Stimulated activated CD8-positive, alpha-beta memory T cell treated with anti-CD3 and anti-CD28 coated beads, Interleukin-4, amount 100 ng/mL, for 24 hours (primary cell): Measurements from ENCODE around the gene KIAA1671.

ENCODE experiments used
- DNase-seq: peaks from one replicate; pipeline ENCODE4 v3.0.0-alpha.2; 2020; ENCODE audit warnings: low read depth

Gene KIAA1671

GRCh38 chr22:25114369-25115362 is 162.2 kb downstream of the KIAA1671 start:
- DNase-seq = no peak

DNA sequence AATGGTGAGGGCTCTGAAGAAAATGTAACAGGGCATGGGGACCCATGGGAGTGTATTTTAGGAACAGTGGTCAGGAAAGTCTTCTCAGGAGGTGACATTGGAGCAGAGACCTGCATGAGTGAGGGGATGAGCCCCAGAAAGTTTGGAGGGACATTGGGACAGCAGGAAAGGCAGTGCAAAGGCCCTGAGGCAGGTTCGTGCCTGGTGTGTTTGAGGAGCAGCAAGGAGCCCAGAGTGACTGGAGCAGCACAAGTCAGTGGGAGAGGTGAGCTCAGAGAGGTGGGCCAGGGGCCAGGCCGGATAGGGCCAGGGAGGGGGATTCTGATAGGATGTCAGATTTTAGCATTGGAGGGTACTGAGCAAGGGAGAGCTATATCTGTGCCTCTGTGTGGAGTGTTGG is 167.1 kb downstream of the KIAA1671 start:
- no peak for DNase-seq

DNA sequence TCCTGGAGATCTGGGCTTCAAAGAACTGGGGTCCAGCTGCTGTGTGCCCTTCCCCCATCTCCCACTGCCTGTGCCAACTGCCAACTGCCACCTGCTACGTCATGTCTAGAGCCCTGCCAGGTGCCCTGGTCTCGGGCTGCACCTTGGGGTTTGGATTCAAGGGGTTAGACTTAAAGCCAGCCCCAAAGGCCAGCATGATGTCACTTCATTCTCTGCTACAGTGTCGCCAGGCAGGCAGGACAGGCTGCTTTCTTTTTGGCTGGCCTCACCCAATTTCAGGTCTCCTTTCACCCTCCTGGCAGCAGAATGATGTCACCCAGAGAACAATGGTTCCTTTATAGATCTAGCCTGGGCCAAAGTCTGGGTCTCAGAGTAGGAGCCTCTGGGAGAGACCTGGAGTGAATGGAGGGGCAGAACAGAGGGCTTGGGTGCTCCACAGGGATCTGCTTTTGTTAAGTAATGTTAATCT is 167.6 kb downstream of the KIAA1671 start:
- DNase-seq = no peak

DNA sequence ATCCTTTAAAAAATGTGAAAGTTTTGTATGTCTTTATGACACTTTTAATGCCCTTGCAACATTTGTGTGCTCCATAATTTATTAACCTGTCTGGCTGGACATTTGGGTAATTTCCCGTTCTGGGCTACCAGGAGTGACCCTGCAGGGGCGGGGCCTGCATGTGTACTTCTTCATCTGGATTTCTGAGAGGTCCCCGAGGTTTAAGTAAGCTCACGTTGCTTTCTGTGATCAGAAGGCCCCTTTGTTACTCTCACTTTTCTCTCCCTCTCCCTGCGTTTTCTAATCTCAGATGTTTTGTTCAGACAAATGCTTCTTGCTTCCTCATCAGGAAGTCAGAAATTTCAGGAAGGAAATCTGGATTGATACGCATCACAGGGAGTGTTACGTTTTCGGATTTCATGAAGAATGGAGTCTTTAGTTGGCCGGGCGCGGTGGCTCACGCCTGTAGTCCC is 168.3 kb downstream of the KIAA1671 start:
- no peak for DNase-seq

DNA sequence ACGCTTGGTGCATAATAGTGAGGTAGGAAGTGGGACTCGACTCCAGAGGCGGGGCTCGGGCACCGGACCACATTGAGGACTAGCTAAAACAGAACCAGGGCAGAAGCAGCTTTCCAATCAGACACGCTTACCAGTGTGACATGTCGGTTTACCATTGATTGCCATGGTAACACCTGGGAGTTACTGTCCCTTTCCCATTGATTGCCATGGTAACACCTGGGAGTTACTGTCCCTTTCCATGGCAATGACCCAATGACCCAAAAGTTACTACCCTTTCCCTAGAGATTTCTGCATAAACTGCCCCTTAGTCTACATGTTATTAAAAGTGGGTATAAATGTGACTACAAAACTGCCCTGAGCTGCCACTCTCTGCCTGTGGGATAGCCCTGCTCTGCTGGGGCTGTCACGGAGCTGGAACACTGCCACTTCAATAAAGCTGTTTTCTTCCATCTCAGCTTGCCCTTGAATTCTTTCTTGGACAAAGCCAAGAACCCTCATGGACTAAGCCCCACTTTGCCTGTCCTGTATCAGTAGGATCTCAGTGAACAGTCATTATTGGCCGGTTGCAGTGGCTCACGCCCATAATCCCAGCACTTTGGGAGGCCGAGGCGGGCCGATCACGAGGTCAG is 169.7 kb downstream of the KIAA1671 start:
- DNase-seq = no peak

DNA sequence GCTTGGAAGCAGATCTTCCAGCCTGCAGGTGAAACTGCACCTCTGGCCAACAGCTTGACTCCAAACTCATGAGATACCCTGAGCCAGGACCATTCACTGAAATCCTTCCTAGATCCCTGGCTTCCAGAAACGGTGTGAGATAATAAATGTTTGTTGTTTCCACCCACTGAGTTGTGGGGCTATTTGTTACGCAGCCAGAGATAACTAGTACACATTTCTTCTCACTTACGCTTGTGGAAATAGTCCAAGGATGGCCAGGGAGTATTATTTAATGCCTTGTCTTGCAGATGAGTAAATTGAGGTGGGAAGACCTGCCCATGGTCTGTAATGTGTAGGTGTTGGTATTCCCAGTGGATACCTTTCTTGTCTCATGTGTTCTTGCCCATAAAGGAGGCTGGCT is 171.2 kb downstream of the KIAA1671 start:
- no peak for DNase-seq

DNA sequence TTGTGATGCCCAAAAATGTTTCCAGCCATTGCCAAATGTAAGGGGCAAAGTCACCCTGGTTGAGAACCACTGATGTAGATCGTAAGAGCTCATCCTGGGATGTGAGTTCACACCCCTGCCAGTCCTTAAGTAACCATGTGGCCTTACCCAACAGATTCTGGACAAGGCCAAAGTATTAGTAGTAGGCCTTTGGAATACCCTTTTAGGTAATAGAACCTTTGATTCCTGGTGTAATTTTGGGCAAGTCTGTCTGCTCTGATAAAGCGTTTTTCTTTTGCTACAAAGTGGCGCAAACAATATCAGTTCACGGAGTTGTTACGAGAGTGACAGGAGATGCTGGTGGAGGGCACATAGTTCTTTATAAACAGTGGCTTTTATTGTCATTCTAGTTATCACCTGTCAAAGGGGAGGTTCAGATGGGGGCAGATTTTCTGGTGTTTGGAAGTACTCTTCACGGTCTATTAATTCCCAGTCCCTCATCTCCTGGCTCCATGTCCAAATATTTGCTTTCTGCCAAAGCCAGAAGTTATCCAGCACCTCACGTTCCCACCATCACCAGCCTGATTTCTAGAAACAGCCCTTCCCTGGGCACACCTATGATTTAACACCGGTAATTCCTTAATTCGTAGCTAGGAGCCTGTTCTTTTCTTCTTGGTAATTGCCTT is 173.3 kb downstream of the KIAA1671 start:
- DNase-seq = no peak

DNA sequence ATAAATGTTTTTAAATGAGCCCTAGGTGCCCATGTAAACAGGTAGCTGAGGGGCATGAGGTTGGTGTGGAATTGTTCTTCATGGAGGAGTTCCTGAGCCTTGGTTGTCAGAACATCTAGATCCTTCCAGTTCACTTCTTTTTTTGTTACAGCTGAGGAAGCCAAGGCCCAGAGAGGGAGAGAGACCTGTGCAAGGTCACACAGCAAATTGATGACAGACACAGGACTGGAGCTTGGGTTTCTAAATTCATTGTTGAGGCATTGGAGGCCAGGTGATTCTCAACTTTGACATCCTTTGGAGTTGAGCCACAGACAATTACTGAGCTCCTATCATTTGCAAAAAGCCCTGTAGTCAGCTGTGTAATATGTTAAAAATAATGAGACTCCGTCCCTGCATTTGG is 174.0 kb downstream of the KIAA1671 start:
- DNase-seq = no peak

GRCh38 chr22:25127318-25127717 is 174.8 kb downstream of the KIAA1671 start:
- no peak for DNase-seq

GRCh38 chr22:25130462-25130861 is 177.9 kb downstream of the KIAA1671 start:
- no peak for DNase-seq

GRCh38 chr22:25131198-25131887 is 178.8 kb downstream of the KIAA1671 start:
- DNase-seq = no peak

GRCh38 chr22:25134028-25134427 is 181.5 kb downstream of the KIAA1671 start:
- no peak for DNase-seq

- no peak for DNase-seq
These were observed 181.9 kb downstream of the KIAA1671 start for GRCh38 chr22:25134451-25134850.

DNA sequence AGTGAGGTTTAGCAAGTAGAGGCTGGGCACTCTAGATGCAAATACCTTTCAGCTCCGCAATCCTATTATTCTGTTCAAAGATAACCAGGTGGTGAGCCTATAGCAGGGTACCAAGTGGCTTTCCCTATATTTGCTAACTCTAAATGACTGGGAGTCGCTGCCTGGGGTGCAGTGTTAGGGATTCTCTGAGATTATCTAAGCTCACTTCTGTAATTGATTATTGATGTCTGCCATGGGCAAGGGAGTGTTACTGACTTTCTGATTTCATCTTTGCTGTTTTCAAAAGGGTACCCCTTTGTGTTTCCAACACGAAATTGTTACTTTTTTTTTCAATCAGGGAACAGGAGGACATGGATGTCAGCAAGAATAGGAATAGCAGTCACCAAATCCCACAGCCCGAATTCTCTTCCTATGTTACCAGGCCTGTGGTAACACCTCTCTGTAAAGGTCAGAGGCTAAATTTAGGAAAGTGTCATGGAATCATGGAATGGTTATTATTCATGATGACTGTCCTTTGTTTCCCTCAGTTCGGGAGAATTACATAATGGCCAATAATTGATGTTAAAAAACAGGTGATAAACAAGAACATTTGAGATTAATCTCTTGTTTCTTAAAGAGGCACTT is 184.5 kb downstream of the KIAA1671 start:
- no peak for DNase-seq

- no peak for DNase-seq
These were observed 185.3 kb downstream of the KIAA1671 start for GRCh38 chr22:25137577-25138525.

- no peak for DNase-seq
These were observed 186.5 kb downstream of the KIAA1671 start for GRCh38 chr22:25139062-25139461.

DNA sequence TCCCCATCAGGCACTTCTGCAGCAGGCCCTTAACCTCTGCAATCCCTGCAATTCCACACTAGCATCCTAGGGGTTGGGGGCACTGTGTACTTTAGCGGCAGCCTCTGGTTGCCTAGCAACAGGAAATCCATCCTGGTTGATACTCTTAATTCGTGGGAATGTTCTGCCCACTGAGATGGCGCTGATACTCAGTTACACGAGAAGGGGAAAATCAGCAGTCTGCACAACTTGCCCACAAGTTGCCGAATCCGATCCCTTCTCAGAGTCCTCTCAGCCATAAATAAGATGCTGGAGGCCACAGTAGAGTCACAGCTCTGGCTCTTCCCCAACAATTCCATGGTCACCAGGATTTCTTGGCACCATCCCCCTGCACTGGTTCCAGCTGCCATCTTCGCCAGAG is 189.6 kb downstream of the KIAA1671 start:
- no peak for DNase-seq

GRCh38 chr22:25143156-25144076 is 190.9 kb downstream of the KIAA1671 start:
- no peak for DNase-seq

DNA sequence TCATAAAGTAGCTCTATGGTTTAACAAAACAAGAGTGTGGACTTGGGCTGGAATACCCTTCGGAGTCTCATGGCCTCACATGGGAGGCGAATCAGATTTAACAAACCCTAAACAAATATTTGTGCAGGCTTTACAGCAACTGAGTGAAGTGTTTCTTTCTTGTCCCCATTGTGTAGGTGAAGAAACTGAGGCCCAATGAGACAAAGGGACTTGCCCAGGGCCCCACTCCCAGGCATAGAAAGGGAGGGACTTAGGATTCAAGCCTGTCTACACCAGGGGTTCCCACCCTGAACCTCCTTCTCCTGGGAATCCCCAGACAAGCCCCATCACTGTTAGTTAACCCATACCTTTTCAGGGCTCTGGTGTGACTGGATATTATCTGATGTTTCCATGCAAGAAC is 192.0 kb downstream of the KIAA1671 start:
- DNase-seq = no peak
